ENCODE measurements around the gene SH3BP2. TPM values are rescaled to one million over a fixed set of nuclear protein-coding genes. Genes with fewer than 3 reads are reported as not detected.

SH3BP2 gene
- total RNA-seq, 1 donor from 2014 or later = 70.8 TPM

- no peak for DNase-seq (ENCODE audit: low spot score, unreplicated experiment)
- no peaks in the 10 kb centered on the region for H3K27me3 Mint-ChIP-seq
- no peaks in the 10 kb centered on the region for H3K36me3 Mint-ChIP-seq (ENCODE audit: insufficient read depth)
- H3K27ac Mint-ChIP-seq = no peak overlapping the region
- H3K4me1 Mint-ChIP-seq (ENCODE audit: low read depth) = peaks cover 4% of the 10 kb centered on the region
- no peak overlapping the region for H3K4me3 Mint-ChIP-seq (ENCODE audit: low read depth)
- TF ChIP-seq, protein P1, sequence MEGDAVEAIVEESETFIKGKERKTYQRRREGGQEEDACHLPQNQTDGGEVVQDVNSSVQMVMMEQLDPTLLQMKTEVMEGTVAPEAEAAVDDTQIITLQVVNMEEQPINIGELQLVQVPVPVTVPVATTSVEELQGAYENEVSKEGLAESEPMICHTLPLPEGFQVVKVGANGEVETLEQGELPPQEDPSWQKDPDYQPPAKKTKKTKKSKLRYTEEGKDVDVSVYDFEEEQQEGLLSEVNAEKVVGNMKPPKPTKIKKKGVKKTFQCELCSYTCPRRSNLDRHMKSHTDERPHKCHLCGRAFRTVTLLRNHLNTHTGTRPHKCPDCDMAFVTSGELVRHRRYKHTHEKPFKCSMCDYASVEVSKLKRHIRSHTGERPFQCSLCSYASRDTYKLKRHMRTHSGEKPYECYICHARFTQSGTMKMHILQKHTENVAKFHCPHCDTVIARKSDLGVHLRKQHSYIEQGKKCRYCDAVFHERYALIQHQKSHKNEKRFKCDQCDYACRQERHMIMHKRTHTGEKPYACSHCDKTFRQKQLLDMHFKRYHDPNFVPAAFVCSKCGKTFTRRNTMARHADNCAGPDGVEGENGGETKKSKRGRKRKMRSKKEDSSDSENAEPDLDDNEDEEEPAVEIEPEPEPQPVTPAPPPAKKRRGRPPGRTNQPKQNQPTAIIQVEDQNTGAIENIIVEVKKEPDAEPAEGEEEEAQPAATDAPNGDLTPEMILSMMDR (IDR thresholded peaks at IDR 0.05; ENCODE audit: unreplicated experiment) = no peak
- H3K9me3 Mint-ChIP-seq (ENCODE audit: low read depth) = peaks cover 2% of the 10 kb centered on the region
Measured at GRCh38 chr4:2781911-2782310, 11.0 kb upstream of the SH3BP2 start.

DNA sequence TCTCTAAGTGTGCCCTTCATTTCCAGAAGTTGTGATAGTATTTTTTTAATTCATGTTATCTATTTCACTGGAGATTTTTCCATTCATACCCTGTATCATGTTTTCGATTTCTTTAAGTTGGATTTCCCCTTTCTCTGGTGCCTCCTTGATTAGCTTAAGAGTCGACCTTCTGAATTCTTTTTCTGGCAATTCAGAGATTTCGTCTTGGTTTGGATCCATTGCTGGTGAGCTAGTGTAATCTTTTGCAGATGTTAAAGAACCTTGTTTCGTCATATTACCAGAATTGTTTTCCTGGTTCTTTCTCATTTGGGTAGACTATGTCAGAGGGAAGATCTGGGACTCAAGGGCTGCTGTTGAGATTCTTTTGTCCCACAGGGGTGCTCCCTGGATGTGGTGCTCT lies 9.1 kb upstream of the SH3BP2 start:
- H3K36me3 Mint-ChIP-seq (ENCODE audit: insufficient read depth) = no peaks in the 10 kb centered on the region
- H3K27me3 Mint-ChIP-seq = no peaks in the 10 kb centered on the region
- TF ChIP-seq, protein P1 (IDR thresholded peaks at IDR 0.05; ENCODE audit: unreplicated experiment) = no peak

GRCh38 chr4:2785613-2786012 lies 7.3 kb upstream of the SH3BP2 start:
- no peak overlapping the region for H3K4me3 Mint-ChIP-seq (ENCODE audit: low read depth)
- DNase-seq (ENCODE audit: low spot score, unreplicated experiment) = no peak
- H3K9me3 Mint-ChIP-seq (ENCODE audit: low read depth) = peaks cover 2% of the 10 kb centered on the region
- TF ChIP-seq, protein P1 (IDR thresholded peaks at IDR 0.05; ENCODE audit: unreplicated experiment) = no peak
- peaks cover 4% of the 10 kb centered on the region for H3K4me1 Mint-ChIP-seq (ENCODE audit: low read depth)
- H3K27me3 Mint-ChIP-seq = peaks cover 7% of the 10 kb centered on the region
- H3K27ac Mint-ChIP-seq = no peak overlapping the region
- H3K36me3 Mint-ChIP-seq (ENCODE audit: insufficient read depth) = no peaks in the 10 kb centered on the region

More for the DNA sequence above, 9.1 kb upstream of the SH3BP2 start:
- Mint-ChIP-seq H3K9me3 (ENCODE audit: low read depth) (peaks cover 2% of the 10 kb centered on the region), H3K4me1 (ENCODE audit: low read depth) (peaks cover 4% of the 10 kb centered on the region), H3K27ac (no peak overlapping the region), H3K4me3 (ENCODE audit: low read depth) (no peak overlapping the region)
- DNase-seq (ENCODE audit: low spot score, unreplicated experiment) = no peak

GRCh38 chr4:2786152-2786671 lies 6.7 kb upstream of the SH3BP2 start:
- Mint-ChIP-seq H3K27ac (no peak overlapping the region), H3K4me3 (ENCODE audit: low read depth) (no peak overlapping the region), H3K4me1 (ENCODE audit: low read depth) (peaks cover 4% of the 10 kb centered on the region), H3K27me3 (peaks cover 11% of the 10 kb centered on the region), H3K36me3 (ENCODE audit: insufficient read depth) (no peaks in the 10 kb centered on the region), H3K9me3 (ENCODE audit: low read depth) (peaks cover under 1% of the 10 kb centered on the region)
- DNase-seq (ENCODE audit: low spot score, unreplicated experiment) = no peak
- TF ChIP-seq, protein P1 (IDR thresholded peaks at IDR 0.05; ENCODE audit: unreplicated experiment) = no peak

DNA sequence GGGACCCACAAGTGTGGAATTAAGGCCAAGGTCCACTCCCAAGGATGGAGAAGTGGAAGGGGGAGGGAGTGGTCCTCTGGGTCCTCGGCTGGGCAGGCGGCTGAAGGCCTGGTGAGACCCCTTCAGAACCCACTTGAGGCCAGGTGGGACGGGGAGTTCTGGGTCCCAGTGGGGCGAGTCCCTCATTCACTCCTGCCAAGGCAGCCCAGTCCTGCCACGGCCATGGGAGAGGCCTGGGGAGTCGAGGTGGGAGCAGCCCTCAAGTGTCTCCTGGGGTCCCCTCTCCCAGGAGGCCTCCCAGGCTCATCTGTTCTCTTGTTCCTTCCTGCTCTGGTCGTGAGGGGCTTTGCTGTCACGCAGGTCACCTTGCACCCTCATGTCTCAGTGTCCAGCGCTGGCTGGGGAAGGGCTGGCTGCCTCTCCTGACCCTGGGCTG lies 6.1 kb upstream of the SH3BP2 start:
- H3K36me3 Mint-ChIP-seq (ENCODE audit: insufficient read depth) = no peaks in the 10 kb centered on the region
- TF ChIP-seq, protein P1 (IDR thresholded peaks at IDR 0.05; ENCODE audit: unreplicated experiment) = no peak
- no peak overlapping the region for H3K4me3 Mint-ChIP-seq (ENCODE audit: low read depth)
- no peak overlapping the region for H3K27ac Mint-ChIP-seq
- H3K9me3 Mint-ChIP-seq (ENCODE audit: low read depth) = no peaks in the 10 kb centered on the region
- DNase-seq (ENCODE audit: low spot score, unreplicated experiment) = no peak
- peaks cover 4% of the 10 kb centered on the region for H3K4me1 Mint-ChIP-seq (ENCODE audit: low read depth)
- peaks cover 17% of the 10 kb centered on the region for H3K27me3 Mint-ChIP-seq

All from progenitor cell of endocrine pancreas (in vitro differentiated cells).